Mesendoderm (in vitro differentiated cells): ENCODE results near the gene CC2D1A.
A peak's percentile ranks its signal among the peaks of the same experiment; 100 is the strongest.

Experiments used
- DNase-seq: peaks from one replicate; pipeline ENCODE4 v3.0.0; 2013
- H2AK5ac ChIP-seq: 2 replicates; pipeline ENCODE4 v1.6.1; 2013; ENCODE audit warnings: low read length, inconsistent platforms
- H2BK120ac ChIP-seq: 2 replicates; pipeline ENCODE4 v1.6.1; 2013; ENCODE audit warnings: low read depth, mild to moderate bottlenecking, low read length, moderate library complexity, mixed read lengths
- H2BK15ac ChIP-seq: replicated peaks from 2 replicates; pipeline ENCODE4 v1.6.1; 2013; ENCODE audit warnings: low read depth, mild to moderate bottlenecking, moderate library complexity
- H2BK5ac ChIP-seq: 2 replicates; pipeline ENCODE4 v1.6.1; 2013; ENCODE audit warnings: low read length, inconsistent platforms
- H3K18ac ChIP-seq: 2 replicates; pipeline ENCODE4 v1.6.1; 2013; ENCODE audit warnings: mild to moderate bottlenecking, low read length, mixed read lengths
- H3K23ac ChIP-seq: one replicate; pipeline ENCODE4 v1.6.1; 2013; ENCODE audit warnings: low read length
- H3K27ac ChIP-seq: 2 replicates; pipeline ENCODE4 v1.5.1; 2013; ENCODE audit warnings: low read depth, mild to moderate bottlenecking, inconsistent platforms, low read length, moderate library complexity
- H3K27me3 ChIP-seq: 2 replicates; pipeline ENCODE4 v1.6.1; 2013; ENCODE audit warnings: low read length, control low read depth, mild to moderate bottlenecking, inconsistent platforms; ENCODE audit not compliant: insufficient read depth, poor library complexity
- H3K36me3 ChIP-seq: 2 replicates; pipeline ENCODE4 v1.6.1; 2013; ENCODE audit warnings: low read length, inconsistent platforms; ENCODE audit not compliant: control insufficient read depth, insufficient read depth
- H3K4ac ChIP-seq: one replicate; pipeline ENCODE4 v1.6.1; 2013; ENCODE audit warnings: low read depth, mild to moderate bottlenecking, low read length, moderate library complexity
- H3K4me1 ChIP-seq: 2 replicates; pipeline ENCODE4 v1.6.1; 2013; ENCODE audit warnings: low read depth, low read length, inconsistent platforms; ENCODE audit not compliant: control insufficient read depth
- H3K4me2 ChIP-seq: 2 replicates; pipeline ENCODE4 v1.6.1; 2013; ENCODE audit warnings: low read length
- H3K4me3 ChIP-seq: 2 replicates; pipeline ENCODE4 v1.5.1; 2013; ENCODE audit warnings: mild to moderate bottlenecking, low read length
- H3K56ac ChIP-seq: one replicate; pipeline ENCODE4 v1.6.1; 2013; ENCODE audit warnings: low read length
- H3K79me1 ChIP-seq: 2 replicates; pipeline ENCODE4 v1.6.1; 2013; ENCODE audit warnings: low read length, inconsistent platforms
- H3K79me2 ChIP-seq: 2 replicates; pipeline ENCODE4 v1.6.1; 2013; ENCODE audit warnings: mild to moderate bottlenecking, low read length; ENCODE audit not compliant: control insufficient read depth, insufficient read depth
- H3K9ac ChIP-seq: 2 replicates; pipeline ENCODE4 v1.6.1; 2013; ENCODE audit warnings: low read length, inconsistent platforms
- H4K5ac ChIP-seq: one replicate; pipeline ENCODE4 v1.6.1; 2013; ENCODE audit warnings: low read length
- H4K8ac ChIP-seq: one replicate; pipeline ENCODE4 v1.6.1; 2013; ENCODE audit warnings: low read depth, mild to moderate bottlenecking, control low read depth, low read length, moderate library complexity
- WGBS: extraction: QIAGEN DNeasy Blood & Tissue Kit; methylation state at CpG from one replicate; pipeline ENCODE4 v1.1.7; 2013; ENCODE audit warnings: low lambda C conversion rate, missing lambda C conversion rate; ENCODE audit not compliant: insufficient coverage; ENCODE audit errors: extremely low coverage; 5-methylcytosine and 5-hydroxymethylcytosine counted together

Gene CC2D1A

GRCh38 chr19:13902993-13903555 is 2.9 kb upstream of the CC2D1A start:
- Histone ChIP-seq H3K36me3 (no peaks in the 10 kb centered on the region), H3K56ac (no peak overlapping the region), H4K8ac (no peak overlapping the region), H2AK5ac (no peak overlapping the region), H2BK5ac (no peak overlapping the region), H3K4me2 (no peak overlapping the region), H4K5ac (no peak overlapping the region), H3K23ac (no peak overlapping the region), H3K79me2 (no peaks in the 10 kb centered on the region), H3K9ac (no peak overlapping the region), H3K4me3 (no peak overlapping the region), H3K27ac (no peak overlapping the region), H2BK15ac (no peak overlapping the region), H3K18ac (no peak overlapping the region), H3K79me1 (no peaks in the 10 kb centered on the region), H2BK120ac (no peak overlapping the region), H3K4ac (no peak overlapping the region), H3K27me3 (no peaks in the 10 kb centered on the region), H3K4me1 (no peaks in the 10 kb centered on the region)
- WGBS: no CpG with 5 or more reads among the region's 4 CpGs
- peak; percentile 47 for DNase-seq

GRCh38 chr19:13906521-13906904 is 512 bp downstream of the CC2D1A start:
- H3K4me1 ChIP-seq: no peaks in the 10 kb centered on the region
- peak overlapping the region; percentile 86 for H3K4me3 ChIP-seq
- H3K9ac ChIP-seq: peak overlapping the region; percentile 89
- H3K56ac ChIP-seq: peak overlapping the region; percentile 96
- no CpG with 5 or more reads among the region's 13 CpGs for WGBS
- H2BK15ac ChIP-seq: no peak overlapping the region
- H3K27me3 ChIP-seq: no peaks in the 10 kb centered on the region
- no peak overlapping the region for H3K4ac ChIP-seq
- H2BK120ac ChIP-seq: no peak overlapping the region
- no peaks in the 10 kb centered on the region for H3K36me3 ChIP-seq
- no peak overlapping the region for H3K23ac ChIP-seq
- no peak for DNase-seq
- no peaks in the 10 kb centered on the region for H3K79me2 ChIP-seq
- H4K5ac ChIP-seq: no peak overlapping the region
- no peak overlapping the region for H2BK5ac ChIP-seq
- no peak overlapping the region for H3K27ac ChIP-seq
- H3K18ac ChIP-seq: no peak overlapping the region
- peak overlapping the region; percentile 87 for H3K4me2 ChIP-seq
- H2AK5ac ChIP-seq: no peak overlapping the region
- no peak overlapping the region for H4K8ac ChIP-seq
- no peaks in the 10 kb centered on the region for H3K79me1 ChIP-seq

GRCh38 chr19:13906910-13907309 is 909 bp downstream of the CC2D1A start:
- no peak for DNase-seq
- Histone ChIP-seq H4K5ac (no peak overlapping the region), H3K23ac (no peak overlapping the region), H3K9ac (peak overlapping the region; percentile 89), H3K4me1 (no peaks in the 10 kb centered on the region), H3K27ac (no peak overlapping the region), H4K8ac (no peak overlapping the region), H3K4me2 (peak overlapping the region; percentile 87), H3K56ac (peak overlapping the region; percentile 96), H3K36me3 (no peaks in the 10 kb centered on the region), H3K4me3 (no peak overlapping the region), H3K18ac (no peak overlapping the region), H3K27me3 (no peaks in the 10 kb centered on the region), H2AK5ac (no peak overlapping the region), H2BK5ac (no peak overlapping the region), H2BK120ac (no peak overlapping the region), H3K79me2 (no peaks in the 10 kb centered on the region), H3K4ac (no peak overlapping the region), H3K79me1 (no peaks in the 10 kb centered on the region), H2BK15ac (no peak overlapping the region)
- WGBS: no CpG with 5 or more reads among the region's 5 CpGs

GRCh38 chr19:13908674-13909073 is 2.7 kb downstream of the CC2D1A start:
- H3K4me2 ChIP-seq: no peak overlapping the region
- H3K9ac ChIP-seq: no peak overlapping the region
- no peak overlapping the region for H3K27ac ChIP-seq
- peaks cover 2% of the 10 kb centered on the region for H3K36me3 ChIP-seq
- WGBS: no CpG with 5 or more reads among the region's 8 CpGs
- H3K79me1 ChIP-seq: no peaks in the 10 kb centered on the region
- no peak overlapping the region for H2BK15ac ChIP-seq
- no peak overlapping the region for H3K18ac ChIP-seq
- DNase-seq: no peak
- H2BK5ac ChIP-seq: no peak overlapping the region
- no peak overlapping the region for H2AK5ac ChIP-seq
- H2BK120ac ChIP-seq: no peak overlapping the region
- H3K27me3 ChIP-seq: no peaks in the 10 kb centered on the region
- H4K5ac ChIP-seq: no peak overlapping the region
- no peak overlapping the region for H3K4me3 ChIP-seq
- no peak overlapping the region for H3K56ac ChIP-seq
- no peak overlapping the region for H3K4ac ChIP-seq
- H4K8ac ChIP-seq: no peak overlapping the region
- H3K79me2 ChIP-seq: no peaks in the 10 kb centered on the region
- no peaks in the 10 kb centered on the region for H3K4me1 ChIP-seq
- H3K23ac ChIP-seq: no peak overlapping the region

GRCh38 chr19:13909430-13909829 is 3.4 kb downstream of the CC2D1A start:
- H3K79me2 ChIP-seq: no peaks in the 10 kb centered on the region

GRCh38 chr19:13913352-13913751 is 7.4 kb downstream of the CC2D1A start:
- H3K56ac ChIP-seq: no peak overlapping the region
- H3K79me1 ChIP-seq: no peaks in the 10 kb centered on the region
- H3K23ac ChIP-seq: no peak overlapping the region
- H2AK5ac ChIP-seq: no peak overlapping the region
- no peak overlapping the region for H2BK15ac ChIP-seq
- no peak overlapping the region for H3K4me2 ChIP-seq
- H3K79me2 ChIP-seq: no peaks in the 10 kb centered on the region
- H3K4ac ChIP-seq: no peak overlapping the region
- H3K9ac ChIP-seq: no peak overlapping the region
- H4K5ac ChIP-seq: no peak overlapping the region
- H4K8ac ChIP-seq: no peak overlapping the region
- peaks cover 2% of the 10 kb centered on the region for H3K36me3 ChIP-seq
- no peak overlapping the region for H3K4me3 ChIP-seq
- H3K27me3 ChIP-seq: no peaks in the 10 kb centered on the region
- no peak overlapping the region for H3K27ac ChIP-seq
- no CpG with 5 or more reads among the region's 17 CpGs for WGBS
- H3K18ac ChIP-seq: no peak overlapping the region
- no peak for DNase-seq
- no peak overlapping the region for H2BK120ac ChIP-seq
- H3K4me1 ChIP-seq: no peaks in the 10 kb centered on the region
- H2BK5ac ChIP-seq: no peak overlapping the region

More at GRCh38 chr19:13909430-13909829, 3.4 kb downstream of the CC2D1A start:
- Histone ChIP-seq H3K4me1 (no peaks in the 10 kb centered on the region), H2BK5ac (no peak overlapping the region), H3K27me3 (no peaks in the 10 kb centered on the region), H4K8ac (no peak overlapping the region), H2AK5ac (no peak overlapping the region), H3K9ac (no peak overlapping the region), H2BK120ac (no peak overlapping the region), H3K4me3 (no peak overlapping the region), H3K4me2 (no peak overlapping the region), H3K79me1 (no peaks in the 10 kb centered on the region), H3K56ac (no peak overlapping the region), H3K4ac (no peak overlapping the region), H4K5ac (no peak overlapping the region), H3K23ac (no peak overlapping the region), H3K18ac (no peak overlapping the region), H3K27ac (no peak overlapping the region), H3K36me3 (peaks cover 2% of the 10 kb centered on the region), H2BK15ac (no peak overlapping the region)
- DNase-seq: no peak
- no CpG with 5 or more reads among the region's 2 CpGs for WGBS
